ENCODE data around the gene FANCC.

DNA sequence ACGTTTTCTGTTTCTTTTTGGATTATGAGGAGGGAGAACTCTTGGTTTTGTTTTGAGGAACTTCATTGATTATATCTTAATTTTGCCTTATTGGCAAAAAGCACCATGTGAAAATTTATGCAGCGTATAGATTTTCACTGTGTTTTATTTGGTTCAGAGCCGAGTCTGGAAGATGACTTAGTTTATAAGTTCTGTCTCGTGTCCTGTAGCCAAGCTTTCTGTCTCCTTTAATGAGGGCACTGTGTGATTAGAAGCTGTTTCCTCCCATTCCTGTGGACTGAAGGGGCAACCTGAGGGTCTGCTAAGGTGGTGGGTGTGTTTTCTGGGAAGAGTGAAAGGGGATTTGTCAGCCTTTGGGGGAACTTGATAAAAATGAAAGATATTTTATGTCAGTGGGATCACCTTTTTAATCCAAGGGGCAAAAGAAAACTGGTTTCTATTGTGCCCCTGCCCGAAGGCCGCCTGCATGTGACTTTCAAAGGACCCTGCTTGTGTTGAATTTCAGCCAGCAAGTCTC lies 262.1 kb downstream of the FANCC start:
- TF ChIP-seq TEAD4 (IDR thresholded peaks at IDR 0.05) (no peak), CEBPB (IDR thresholded peaks at IDR 0.05) (no peak), RAD21 (IDR thresholded peaks at IDR 0.05; ENCODE audit: low read depth) (no peak), CREB1 (IDR thresholded peaks at IDR 0.05; ENCODE audit: low read depth) (no peak), EP300 (IDR thresholded peaks at IDR 0.05; ENCODE audit: borderline replicate concordance) (no peak), YY1 (IDR thresholded peaks at IDR 0.05; ENCODE audit: low read depth) (no peak), EGR1 (IDR thresholded peaks at IDR 0.05) (no peak), REST (IDR thresholded peaks at IDR 0.05; ENCODE audit: low read depth) (no peak), MAX (IDR thresholded peaks at IDR 0.05) (no peak), TAF1 (IDR thresholded peaks at IDR 0.05; ENCODE audit: low read depth) (no peak), USF1 (IDR thresholded peaks at IDR 0.05) (no peak), ZBTB7A (IDR thresholded peaks at IDR 0.05; ENCODE audit: low read depth) (no peak), FOXM1 (IDR thresholded peaks at IDR 0.05; ENCODE audit: borderline replicate concordance, low read depth) (no peak), TCF12 (IDR thresholded peaks at IDR 0.05; ENCODE audit: low read depth) (no peak)

Measured in Ishikawa (cell line).